GM12878 (cell line): Measurements from ENCODE around the gene COL13A1. TPM values are rescaled to one million over a fixed set of nuclear protein-coding genes. Genes with fewer than 3 reads are reported as not detected.
A peak's percentile ranks its signal among the peaks of the same experiment; 100 is the strongest.

ENCODE experiments used
- ATAC-seq: fragments of 200-7000 bp; cut with Tn5 transposase; 3 replicates; pipeline ENCODE4 v1.9.1; 2020; ENCODE audit warnings: mild to moderate bottlenecking, moderate library complexity
- BruUV-seq: library from RNA; stranded (reverse); fragments of 400-500 nt; replicated peaks from 2 replicates; lab custom pipeline; 2021; lab: Mats Ljungman, UMichigan
- CTCF ChIA-PET: fragments of 300-600 bp; sonication (Branson Sonifier 250); formaldehyde crosslinking; extraction: SDS; loops from one replicate; lab custom pipeline; 2021; ENCODE audit warnings: inconsistent platforms; lab: Yijun Ruan, JAX
- POLR2A ChIA-PET: fragments of 350-600 bp; formaldehyde crosslinking; extraction: SDS; loops from one replicate; lab custom pipeline; 2021; ENCODE audit warnings: inconsistent platforms; lab: Charles Lee
- RAD21 ChIA-PET: fragments of 300-600 bp; sonication (Branson Sonifier 250); formaldehyde crosslinking; loops from one replicate; lab custom pipeline; 2023; ENCODE audit warnings: antibody characterized with exemption; ENCODE audit not compliant: unreplicated experiment; lab: Charles Lee
- SMC1A ChIA-PET: fragments of 300-600 bp; sonication (Branson Sonifier 250); formaldehyde crosslinking; loops from one replicate; lab custom pipeline; 2023; ENCODE audit not compliant: unreplicated experiment, uncharacterized antibody; lab: Charles Lee
- DNase-seq: peaks from one replicate; pipeline ENCODE4 v3.0.0-alpha.2; 2011; ENCODE audit warnings: low read depth, low spot score
- FAIRE-seq: peaks from 3 replicates; lab custom pipeline; 2011; peaks lifted over from hg19 to GRCh38; lab: Jason Lieb, UNC
- H2AFZ ChIP-seq: 2 replicates; pipeline ENCODE4 v1.6.0; 2011; ENCODE audit warnings: low read depth, low read length, control low read depth; ENCODE audit not compliant: control insufficient read depth
- H3K27ac ChIP-seq: 2 replicates; pipeline ENCODE4 v1.5.1; 2011; ENCODE audit warnings: control low read depth; ENCODE audit not compliant: control insufficient read depth, insufficient read depth
- H3K27me3 ChIP-seq, 2 experiments: replicated peaks in 1 of 2; 2 replicates each; pipeline versions ENCODE4 v1.6.0 to v1.6.1; 2011; ENCODE audit warnings: low read length in 1 of 2; ENCODE audit not compliant: control insufficient read depth in 2 of 2, insufficient read depth in 2 of 2
- H3K36me3 ChIP-seq, 2 experiments: 2 replicates each; pipeline ENCODE4 v1.5.1; 2011; ENCODE audit warnings: low read length in 1 of 2; ENCODE audit not compliant: control insufficient read depth in 2 of 2, insufficient read depth in 2 of 2
- H3K4me1 ChIP-seq: 2 replicates; pipeline ENCODE4 v1.6.1; 2011; ENCODE audit warnings: mild to moderate bottlenecking, low read length, moderate library complexity, mixed read lengths; ENCODE audit not compliant: control insufficient read depth, insufficient read depth
- H3K4me2 ChIP-seq: 2 replicates; pipeline ENCODE4 v1.6.0; 2011; ENCODE audit warnings: control low read depth; ENCODE audit not compliant: control insufficient read depth, insufficient read depth
- H3K4me3 ChIP-seq: fragments of 200-600 bp; sonication (generic); 2 replicates; pipeline ENCODE4 v1.5.1; 2016
- H3K79me2 ChIP-seq: 2 replicates; pipeline ENCODE4 v1.6.0; 2011; ENCODE audit warnings: low read length; ENCODE audit not compliant: control insufficient read depth, insufficient read depth
- H3K9ac ChIP-seq: 2 replicates; pipeline ENCODE4 v1.8.0; 2011; ENCODE audit warnings: low read length, control low read depth, mixed read lengths; ENCODE audit not compliant: control insufficient read depth, insufficient read depth
- H3K9me3 ChIP-seq: replicated peaks from 3 replicates; pipeline ENCODE4 v1.5.1; 2011; ENCODE audit warnings: mild to moderate bottlenecking, low read length; ENCODE audit not compliant: control insufficient read depth, insufficient read depth
- H4K20me1 ChIP-seq: 2 replicates; pipeline ENCODE4 v1.6.0; 2011; ENCODE audit not compliant: control insufficient read depth, insufficient read depth
- DPF2 ChIP-seq: fragments of 450-650 bp; IDR thresholded peaks from 2 replicates; pipeline ENCODE4 v1.6.1; 2017; ENCODE audit warnings: mild to moderate bottlenecking
- EGR1 ChIP-seq, 2 experiments: IDR thresholded peaks; 1 replicate in 1 of 2; 2 replicates in 1 of 2; pipeline ENCODE4 v1.6.1; 2011 to 2012; ENCODE audit warnings: low read depth in 2 of 2, low read length in 2 of 2, borderline replicate concordance in 1 of 2, mild to moderate bottlenecking in 1 of 2, moderate library complexity in 1 of 2
- NR2C2 ChIP-seq: IDR thresholded peaks from 2 replicates; pipeline ENCODE4 v1.6.1; 2011; ENCODE audit warnings: borderline replicate concordance, low read depth; ENCODE audit not compliant: control insufficient read depth, insufficient read length
- RAD51 ChIP-seq: fragments of 450-650 bp; IDR thresholded peaks from 2 replicates; pipeline ENCODE4 v1.6.1; 2016; ENCODE audit warnings: moderate library complexity, mild to moderate bottlenecking, inconsistent platforms
- YBX1 ChIP-seq: fragments of 450-650 bp; IDR thresholded peaks from 2 replicates; pipeline ENCODE4 v1.6.1; 2016; ENCODE audit warnings: antibody characterized with exemption
- ZSCAN29 ChIP-seq: fragments of 450-650 bp; IDR thresholded peaks from 2 replicates; pipeline ENCODE4 v1.6.1; 2017; ENCODE audit warnings: mild to moderate bottlenecking, moderate library complexity
- WGBS: methylation state at CpG from one replicate; pipeline ENCODE4 v1.1.6; 2016; ENCODE audit warnings: low lambda C conversion rate; ENCODE audit not compliant: insufficient replicate concordance, insufficient coverage; ENCODE audit errors: missing lambda C conversion rate; 5-methylcytosine and 5-hydroxymethylcytosine counted together
- in situ Hi-C: fragments of 300-500 bp; cut with MboI; formaldehyde crosslinking; loops from 9 replicates; pipeline ENCODE4 v1.14.3; 2018; ENCODE audit warnings: mixed read lengths
- intact Hi-C: fragments of 100-400 bp; cut with micrococcal nuclease; formaldehyde crosslinking; loops from one replicate; pipeline ENCODE4 v1.14.2; 2022; ENCODE audit not compliant: unreplicated experiment
- polyA plus RNA-seq, 11 experiments: library from polyadenylated mRNA; depleted of rRNA in 4 of 11; unstranded in 6 of 11; stranded (reverse) in 5 of 11; fragments of >200 nt; fragmentation: Nextera tagmentation in 4 of 11; fragmentation: Illumina TruSeq in 1 of 11; extraction: Ambion mirVana in 4 of 11; extraction: Trizol in 1 of 11; gene quantifications; 1 replicate in 1 of 11; 2 replicates in 10 of 11; pipeline versions ENCODE4 v1.2.1 to v1.2.3, GENCODE V29; 2011 to 2016; ENCODE audit warnings: inconsistent platforms in 2 of 11, missing spikeins in 2 of 11, low read depth in 1 of 11
- total RNA-seq, 4 experiments: library from RNA; depleted of rRNA in 3 of 4; stranded (reverse); fragments of >200 nt in 3 of 4; fragmentation: Illumina TruSeq in 1 of 4; extraction: Trizol in 1 of 4; gene quantifications; 2 replicates each; pipeline versions ENCODE4 v1.2.1 to v1.2.3, GENCODE V29; 2013 to 2021
- TF ChIP-seq, protein P1 (sequence below): fragments of 450-650 bp; IDR thresholded peaks from 2 replicates; pipeline ENCODE4 v1.6.1; 2017; ENCODE audit warnings: borderline replicate concordance
- TF ChIP-seq, protein P2 (sequence below): fragments of 450-650 bp; IDR thresholded peaks from 2 replicates; pipeline ENCODE4 v1.6.1; 2016; ENCODE audit warnings: mild to moderate bottlenecking

COL13A1 gene
- total and polyA plus RNA-seq, 10 of the 15 experiments (the other 5 are each of a cell fraction or from before 2014, with no cell fraction given) = 0.03 to 0.15 (median 0.05) TPM; not detected in 7

DNA sequence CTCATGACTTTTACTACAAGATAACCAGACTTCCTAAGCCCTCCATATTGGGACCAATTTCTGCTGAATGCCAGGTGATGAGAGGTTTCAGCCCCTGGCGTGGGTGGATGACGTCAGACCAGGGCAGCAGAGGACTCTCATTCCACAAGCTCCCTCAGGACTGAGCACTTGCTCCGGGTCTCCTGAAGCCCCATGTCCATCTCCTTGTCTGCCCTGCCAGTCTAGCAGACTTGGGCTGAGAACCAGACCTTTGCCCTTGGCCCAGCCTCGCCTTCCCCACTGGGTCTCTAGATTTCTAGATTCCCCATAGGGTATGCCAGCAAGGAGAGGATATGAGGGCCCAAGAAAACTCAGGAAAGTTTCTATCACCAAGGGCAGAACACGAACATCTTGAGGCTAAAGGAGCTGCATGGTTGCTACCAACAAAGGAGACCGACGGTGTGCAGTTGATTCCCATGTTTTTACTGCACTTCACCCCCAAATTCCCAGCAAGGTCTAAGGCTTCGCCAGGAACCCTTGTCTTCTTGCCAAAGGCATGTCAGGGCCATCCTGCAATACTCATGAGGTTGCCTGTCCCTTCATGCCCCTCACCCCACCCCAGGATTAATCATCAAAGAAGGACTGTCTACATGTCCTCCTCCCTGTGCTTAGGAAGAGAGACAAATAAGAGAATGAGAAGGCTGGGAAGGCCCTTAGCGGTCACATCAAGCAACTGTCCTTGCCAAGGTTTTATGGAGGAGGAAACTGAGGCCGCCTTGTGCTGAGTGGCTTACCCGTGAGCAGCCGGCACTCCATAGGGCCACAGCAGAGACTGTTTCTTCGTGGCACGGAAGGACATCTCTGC is 154.4 kb downstream of the COL13A1 start (continued):
- TF ChIP-seq, protein P1, sequence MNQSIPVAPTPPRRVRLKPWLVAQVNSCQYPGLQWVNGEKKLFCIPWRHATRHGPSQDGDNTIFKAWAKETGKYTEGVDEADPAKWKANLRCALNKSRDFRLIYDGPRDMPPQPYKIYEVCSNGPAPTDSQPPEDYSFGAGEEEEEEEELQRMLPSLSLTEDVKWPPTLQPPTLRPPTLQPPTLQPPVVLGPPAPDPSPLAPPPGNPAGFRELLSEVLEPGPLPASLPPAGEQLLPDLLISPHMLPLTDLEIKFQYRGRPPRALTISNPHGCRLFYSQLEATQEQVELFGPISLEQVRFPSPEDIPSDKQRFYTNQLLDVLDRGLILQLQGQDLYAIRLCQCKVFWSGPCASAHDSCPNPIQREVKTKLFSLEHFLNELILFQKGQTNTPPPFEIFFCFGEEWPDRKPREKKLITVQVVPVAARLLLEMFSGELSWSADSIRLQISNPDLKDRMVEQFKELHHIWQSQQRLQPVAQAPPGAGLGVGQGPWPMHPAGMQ = no peak
- TF ChIP-seq RAD51 (no peak), YBX1 (no peak), ZSCAN29 (no peak)

DNA sequence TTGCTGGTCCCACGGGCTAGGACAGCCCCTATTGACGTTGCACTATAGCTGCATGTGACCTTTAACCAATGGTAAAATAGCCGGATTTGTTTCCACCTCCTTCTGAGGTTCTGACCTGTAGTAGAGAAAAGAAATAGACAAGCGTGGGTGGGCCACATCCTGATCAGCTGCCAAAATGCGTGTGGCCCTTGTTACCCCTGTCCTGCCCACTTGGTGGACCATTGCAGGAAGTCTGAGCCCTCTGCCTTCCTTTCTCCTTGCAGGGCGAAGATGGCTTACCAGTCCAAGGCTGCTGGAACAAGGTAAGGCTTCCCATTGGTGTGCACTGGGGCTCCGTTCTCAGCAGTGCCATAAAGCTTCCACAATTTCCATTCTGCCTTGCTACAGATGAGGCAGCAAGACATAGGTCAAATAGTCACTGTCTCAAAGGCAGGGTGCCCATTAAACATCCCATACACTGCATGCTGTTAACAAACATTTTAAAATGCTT is 155.1 kb downstream of the COL13A1 start:
- peaks cover 9% of the 10 kb centered on the region for H3K4me1 ChIP-seq
- TF ChIP-seq, protein P2, sequence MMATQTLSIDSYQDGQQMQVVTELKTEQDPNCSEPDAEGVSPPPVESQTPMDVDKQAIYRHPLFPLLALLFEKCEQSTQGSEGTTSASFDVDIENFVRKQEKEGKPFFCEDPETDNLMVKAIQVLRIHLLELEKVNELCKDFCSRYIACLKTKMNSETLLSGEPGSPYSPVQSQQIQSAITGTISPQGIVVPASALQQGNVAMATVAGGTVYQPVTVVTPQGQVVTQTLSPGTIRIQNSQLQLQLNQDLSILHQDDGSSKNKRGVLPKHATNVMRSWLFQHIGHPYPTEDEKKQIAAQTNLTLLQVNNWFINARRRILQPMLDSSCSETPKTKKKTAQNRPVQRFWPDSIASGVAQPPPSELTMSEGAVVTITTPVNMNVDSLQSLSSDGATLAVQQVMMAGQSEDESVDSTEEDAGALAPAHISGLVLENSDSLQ = no peak
- TF ChIP-seq NR2C2 (no peak), DPF2 (no peak), EGR1 (IDR thresholded peaks at IDR 0.05; ENCODE audit: borderline replicate concordance in 1 of 2, low read depth in 2 of 2, low read length in 2 of 2) (0 out of 3 replicates have a peak, but pooled peaks of 1 of the 2 experiments have one; percentile 5)
- DNase-seq (no peak), ATAC-seq (peak; percentile 9; the same call in 2 of the 3 replicates), FAIRE-seq (no peak)
- POLR2A ChIA-PET = no interaction called here
- intact Hi-C loops (no loop called here), in situ Hi-C loops (no loop called here)
- H2AFZ ChIP-seq = no peak overlapping the region
- WGBS = 29% methylated on average over 7 of the region's 7 CpGs
- no peaks in the 10 kb centered on the region; a peak in 1 of 4 replicates for H3K27me3 ChIP-seq
- RAD21 ChIA-PET = no interaction called here
- SMC1A ChIA-PET = interaction anchor here (2.6 kb wide), 1 partner anchor 42 kb away, joined by 11 read pairs; no protein-coding TSS in a partner anchor
- H3K9ac ChIP-seq = no peak overlapping the region
- H3K27ac ChIP-seq = no peak overlapping the region
- H3K79me2 ChIP-seq = no peaks in the 10 kb centered on the region
- no peak overlapping the region for H3K4me3 ChIP-seq
- H3K9me3 ChIP-seq = no peaks in the 10 kb centered on the region
- no peak overlapping the region for H3K4me2 ChIP-seq
- CTCF ChIA-PET = interaction anchor here (6.2 kb wide), 1 partner anchor 19 kb away, joined by 100 read pairs; no protein-coding TSS in a partner anchor
- H4K20me1 ChIP-seq = 0 out of 2 replicates have a peak, but pooled peaks cover 4% of the 10 kb centered on the region
- BruUV-seq = no TSS peak
- H3K36me3 ChIP-seq = no peaks in the 10 kb centered on the region
